Chondrocyte (in vitro differentiated cells): ENCODE measurements around the gene PHRF1. TPM values are rescaled to one million over a fixed set of nuclear protein-coding genes. Genes with fewer than 3 reads are reported as not detected.

Experiments
- DNase-seq: peaks from one replicate; pipeline ENCODE4 v3.0.0; 2021; ENCODE audit warnings: mixed read lengths, low spot score
- H3K27ac Mint-ChIP-seq: one replicate; pipeline ENCODE4 v1.8.0; 2021; ENCODE audit warnings: mild to moderate bottlenecking, moderate library complexity, mixed read lengths; ENCODE audit not compliant: unreplicated experiment
- H3K27me3 Mint-ChIP-seq: 2 replicates; pipeline ENCODE4 v1.8.0; 2021; ENCODE audit warnings: low read depth, mixed read lengths
- H3K36me3 Mint-ChIP-seq: 2 replicates; pipeline ENCODE4 v1.8.0; 2021; ENCODE audit warnings: low read depth, mixed read lengths
- H3K4me1 Mint-ChIP-seq: 2 replicates; pipeline ENCODE4 v1.8.0; 2021; ENCODE audit warnings: low read depth, mild to moderate bottlenecking, mixed read lengths
- H3K4me3 Mint-ChIP-seq: one replicate; pipeline ENCODE4 v1.8.0; 2021; ENCODE audit warnings: mild to moderate bottlenecking, moderate library complexity, mixed read lengths; ENCODE audit not compliant: unreplicated experiment
- H3K9me3 Mint-ChIP-seq: 2 replicates; pipeline ENCODE4 v1.8.0; 2021; ENCODE audit warnings: low read depth, mixed read lengths
- CTCF ChIP-seq: fragments of 200-600 bp; sonication (generic); IDR thresholded peaks from 2 replicates; pipeline ENCODE4 v1.5.0; 2021; ENCODE audit warnings: antibody characterized with exemption, mild to moderate bottlenecking, moderate library complexity
- total RNA-seq: library from RNA; stranded (reverse); gene quantifications from 3 replicates; pipeline ENCODE4 v1.2.1, GENCODE V29; 2021

Gene PHRF1
- total RNA-seq, 1 donor from 2014 or later: 25.9 TPM

- no peaks in the 10 kb centered on the region for H3K27me3 Mint-ChIP-seq
- peak; percentile 88 for DNase-seq
- no peak overlapping the region for H3K4me3 Mint-ChIP-seq
- no peak for TF ChIP-seq CTCF
- H3K36me3 Mint-ChIP-seq: no peaks in the 10 kb centered on the region
- no peaks in the 10 kb centered on the region for H3K9me3 Mint-ChIP-seq
- no peak overlapping the region for H3K27ac Mint-ChIP-seq
- peaks cover 2% of the 10 kb centered on the region for H3K4me1 Mint-ChIP-seq
Measured at GRCh38 chr11:529728-530411, 46.4 kb upstream of the PHRF1 start.

- H3K27ac Mint-ChIP-seq: no peak overlapping the region
- no peak overlapping the region for H3K4me3 Mint-ChIP-seq
- no peak for TF ChIP-seq CTCF
- no peaks in the 10 kb centered on the region for H3K9me3 Mint-ChIP-seq
- DNase-seq: no peak
- H3K27me3 Mint-ChIP-seq: no peaks in the 10 kb centered on the region
- H3K36me3 Mint-ChIP-seq: no peaks in the 10 kb centered on the region
- peaks cover 4% of the 10 kb centered on the region for H3K4me1 Mint-ChIP-seq
Measured at GRCh38 chr11:530960-531831, 45.1 kb upstream of the PHRF1 start.

- no peaks in the 10 kb centered on the region for H3K36me3 Mint-ChIP-seq
- H3K27ac Mint-ChIP-seq: peak overlapping the region; percentile 54
- TF ChIP-seq CTCF: no peak
- peak overlapping the region; percentile 12 for H3K4me3 Mint-ChIP-seq
- no peaks in the 10 kb centered on the region for H3K27me3 Mint-ChIP-seq
- peaks cover 7% of the 10 kb centered on the region for H3K4me1 Mint-ChIP-seq
- no peak for DNase-seq
- no peaks in the 10 kb centered on the region for H3K9me3 Mint-ChIP-seq
Measured at GRCh38 chr11:531919-532526, 44.2 kb upstream of the PHRF1 start.

GRCh38 chr11:532527-532985 lies 43.7 kb upstream of the PHRF1 start:
- peak; percentile 87 for DNase-seq
- H3K4me3 Mint-ChIP-seq: peak overlapping the region; percentile 12
- H3K27me3 Mint-ChIP-seq: no peaks in the 10 kb centered on the region
- H3K36me3 Mint-ChIP-seq: no peaks in the 10 kb centered on the region
- H3K9me3 Mint-ChIP-seq: no peaks in the 10 kb centered on the region
- peak overlapping the region; percentile 54 for H3K27ac Mint-ChIP-seq
- peaks cover 7% of the 10 kb centered on the region for H3K4me1 Mint-ChIP-seq
- no peak for TF ChIP-seq CTCF

GRCh38 chr11:532986-533585 lies 43.2 kb upstream of the PHRF1 start:
- Mint-ChIP-seq H3K4me3 (no peak overlapping the region), H3K4me1 (peaks cover 7% of the 10 kb centered on the region), H3K36me3 (no peaks in the 10 kb centered on the region), H3K27me3 (no peaks in the 10 kb centered on the region), H3K9me3 (no peaks in the 10 kb centered on the region), H3K27ac (peak overlapping the region; percentile 8)
- peak; percentile 91 for DNase-seq
- no peak for TF ChIP-seq CTCF
